Gastroesophageal sphincter (tissue), 4 donors: ENCODE results near the gene ACAT2. TPM values are rescaled to one million over a fixed set of nuclear protein-coding genes. Genes with fewer than 3 reads are reported as not detected.
"Not testable (repeated sequence)": the region's sequence is repeated elsewhere in the genome, so short reads cannot be mapped to it uniquely, and the experiment has no call there.

Experiments
- ATAC-seq: fragments of 150-250 bp; one replicate; pipeline ENCODE4 v1.9.1; 2016; ENCODE audit warnings: mild to moderate bottlenecking, moderate library complexity
- H3K27ac ChIP-seq, 4 donors: fragments of 200-600 bp; sonication (generic) in 3 of 4; 1 replicate in 3 of 4; 2 replicates in 1 of 4; pipeline ENCODE4 v1.5.1; 2016 to 2019
- H3K27me3 ChIP-seq: fragments of 200-600 bp; sonication (generic); one replicate; pipeline ENCODE4 v1.5.1; 2019
- H3K36me3 ChIP-seq, 2 donors: fragments of 200-600 bp; sonication (generic); one replicate each; pipeline ENCODE4 v1.5.1; 2019; ENCODE audit warnings: control low read depth in 1 of 2
- H3K4me1 ChIP-seq, 3 donors: fragments of 200-600 bp; sonication (generic); 1 replicate in 2 of 3; 2 replicates in 1 of 3; pipeline ENCODE4 v1.5.1; 2016 to 2019; ENCODE audit warnings: control low read depth in 2 of 3
- H3K4me3 ChIP-seq, 2 donors: fragments of 200-600 bp; sonication (generic); one replicate each; pipeline ENCODE4 v1.5.1; 2019; ENCODE audit warnings: mild to moderate bottlenecking in 1 of 2, moderate library complexity in 1 of 2
- H3K9me3 ChIP-seq, 3 donors: fragments of 200-600 bp; sonication (generic); one replicate each; pipeline ENCODE4 v1.5.1; 2017 to 2019; ENCODE audit warnings: control low read depth in 2 of 3
- EP300 ChIP-seq: sonication (generic); formaldehyde crosslinking; IDR thresholded peaks from one replicate; pipeline ENCODE4 v1.6.1; 2017; ENCODE audit warnings: antibody characterized with exemption, mild to moderate bottlenecking
- POLR2A ChIP-seq, 2 donors: fragments of 450-650 bp; IDR thresholded peaks; one replicate each; pipeline ENCODE4 v1.6.1; 2017; ENCODE audit warnings: antibody characterized with exemption in 2 of 2, mild to moderate bottlenecking in 2 of 2, moderate library complexity in 1 of 2
- POLR2AphosphoS5 ChIP-seq: sonication (generic); formaldehyde crosslinking; IDR thresholded peaks from one replicate; pipeline ENCODE4 v1.6.1; 2017; ENCODE audit warnings: antibody characterized with exemption
- WGBS, 2 donors: methylation state at CpG; one replicate each; pipeline ENCODE4 v1.1.5; 2018; ENCODE audit warnings: low coverage in 1 of 2; 5-methylcytosine and 5-hydroxymethylcytosine counted together
- total RNA-seq, 4 donors: library from RNA; depleted of rRNA; stranded (reverse); fragments of >200 nt; gene quantifications; one replicate each; pipeline ENCODE4 v1.1.0, GENCODE V29; 2016
- TF ChIP-seq, protein P1 (sequence below), 4 experiments: fragments of 200-600 bp in 2 of 4; fragments of 450-650 bp in 2 of 4; sonication (generic) in 1 of 4; IDR thresholded peaks; one replicate each; pipeline ENCODE4 v1.5.1; 2017 to 2019; ENCODE audit warnings: antibody characterized with exemption in 4 of 4, mild to moderate bottlenecking in 2 of 4, moderate library complexity in 2 of 4

Gene ACAT2
- total RNA-seq, 4 donors from 2014 or later: 3.1 to 11.7 (median 9.1) TPM

DNA sequence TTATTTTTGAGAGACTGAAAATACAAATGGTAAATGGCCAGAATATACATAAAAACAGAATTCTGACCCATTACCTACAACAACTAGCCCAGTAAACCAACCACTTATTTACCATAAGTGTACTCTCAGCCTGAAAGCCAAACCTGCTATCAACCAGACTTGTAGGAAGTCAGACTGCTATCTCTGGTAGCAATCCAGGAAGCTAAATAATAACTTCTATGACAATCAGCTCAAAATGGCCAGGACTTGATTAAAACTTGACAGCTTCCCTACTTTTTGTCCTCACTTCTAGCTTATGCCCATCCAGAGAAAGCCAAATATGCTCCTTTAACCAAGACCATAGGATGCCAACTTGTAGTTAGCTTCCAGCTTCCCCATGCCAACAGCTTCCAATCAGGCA lies 39.2 kb upstream of the ACAT2 start:
- H3K27ac ChIP-seq: no peak overlapping the region
- no peaks in the 10 kb centered on the region for H3K27me3 ChIP-seq
- no peak for ATAC-seq
- TF ChIP-seq POLR2A (IDR thresholded peaks at IDR 0.05): no peak
- TF ChIP-seq, protein P1, sequence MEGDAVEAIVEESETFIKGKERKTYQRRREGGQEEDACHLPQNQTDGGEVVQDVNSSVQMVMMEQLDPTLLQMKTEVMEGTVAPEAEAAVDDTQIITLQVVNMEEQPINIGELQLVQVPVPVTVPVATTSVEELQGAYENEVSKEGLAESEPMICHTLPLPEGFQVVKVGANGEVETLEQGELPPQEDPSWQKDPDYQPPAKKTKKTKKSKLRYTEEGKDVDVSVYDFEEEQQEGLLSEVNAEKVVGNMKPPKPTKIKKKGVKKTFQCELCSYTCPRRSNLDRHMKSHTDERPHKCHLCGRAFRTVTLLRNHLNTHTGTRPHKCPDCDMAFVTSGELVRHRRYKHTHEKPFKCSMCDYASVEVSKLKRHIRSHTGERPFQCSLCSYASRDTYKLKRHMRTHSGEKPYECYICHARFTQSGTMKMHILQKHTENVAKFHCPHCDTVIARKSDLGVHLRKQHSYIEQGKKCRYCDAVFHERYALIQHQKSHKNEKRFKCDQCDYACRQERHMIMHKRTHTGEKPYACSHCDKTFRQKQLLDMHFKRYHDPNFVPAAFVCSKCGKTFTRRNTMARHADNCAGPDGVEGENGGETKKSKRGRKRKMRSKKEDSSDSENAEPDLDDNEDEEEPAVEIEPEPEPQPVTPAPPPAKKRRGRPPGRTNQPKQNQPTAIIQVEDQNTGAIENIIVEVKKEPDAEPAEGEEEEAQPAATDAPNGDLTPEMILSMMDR (IDR thresholded peaks at IDR 0.05): no peak
- H3K4me3 ChIP-seq: no peak overlapping the region
- H3K4me1 ChIP-seq: peaks cover 0 to 26% (median 0%) of the 10 kb centered on the region in 3 donors
- H3K36me3 ChIP-seq: no peaks in the 10 kb centered on the region
- no peaks in the 10 kb centered on the region for H3K9me3 ChIP-seq

DNA sequence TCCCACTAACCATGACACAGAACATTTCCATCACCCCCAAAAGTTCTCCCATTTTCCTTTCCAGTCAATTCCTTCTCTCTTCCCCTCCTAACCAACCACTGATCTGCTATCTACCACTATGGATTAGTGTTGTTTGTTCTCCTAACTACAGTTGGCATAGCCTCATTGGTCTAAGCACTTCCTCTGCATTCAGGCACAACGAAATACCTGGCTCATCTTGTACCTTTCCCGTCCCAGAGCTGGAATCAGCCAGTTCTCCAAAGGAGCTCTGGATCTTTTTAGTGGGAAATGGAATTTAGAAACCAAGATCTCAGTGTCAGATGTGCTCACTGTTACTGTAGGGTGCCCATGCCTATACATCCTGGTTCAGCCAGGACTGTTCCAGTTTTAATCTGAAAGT lies 38.6 kb upstream of the ACAT2 start:
- ATAC-seq: no peak
- no peak overlapping the region for H3K4me3 ChIP-seq
- peaks cover 0 to 20% (median 0%) of the 10 kb centered on the region in 3 donors for H3K4me1 ChIP-seq
- H3K9me3 ChIP-seq: no peaks in the 10 kb centered on the region
- H3K27me3 ChIP-seq: no peaks in the 10 kb centered on the region
- 92% methylated on average over 2 of the region's 2 CpGs; no CpG with 5 or more reads in 1 of the 2 donors for WGBS, 2 donors
- H3K27ac ChIP-seq: no peak overlapping the region
- no peaks in the 10 kb centered on the region for H3K36me3 ChIP-seq
- TF ChIP-seq EP300 (no peak), POLR2A (IDR thresholded peaks at IDR 0.05) (no peak), POLR2AphosphoS5 (no peak)
- TF ChIP-seq, protein P1 (IDR thresholded peaks at IDR 0.05): no peak

DNA sequence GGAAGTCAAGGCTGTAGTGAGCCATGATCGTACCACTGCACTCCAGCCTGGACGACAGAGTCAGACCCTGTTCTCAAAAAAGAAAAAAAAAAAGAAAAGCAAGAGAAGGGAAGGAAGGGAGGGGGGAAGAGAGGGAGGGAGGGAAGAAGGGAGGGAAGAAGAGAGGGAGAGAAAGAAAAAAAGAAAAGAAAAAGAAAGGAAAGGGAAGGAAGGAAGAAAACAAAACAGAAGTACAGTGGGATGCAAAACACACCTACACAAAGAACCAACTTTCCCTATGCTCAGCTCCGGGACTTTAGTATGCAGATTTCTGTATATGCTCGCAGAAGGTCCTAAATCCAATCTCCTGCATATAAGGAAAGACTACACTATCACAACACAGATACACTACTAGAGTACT lies 37.1 kb upstream of the ACAT2 start:
- no peak for ATAC-seq
- Histone ChIP-seq H3K27ac (no peak overlapping the region), H3K36me3 (no peaks in the 10 kb centered on the region), H3K4me1 (peaks cover 4 to 32% (median 5%) of the 10 kb centered on the region in 3 donors), H3K27me3 (no peaks in the 10 kb centered on the region), H3K4me3 (no peak overlapping the region), H3K9me3 (no peaks in the 10 kb centered on the region)
- 82 to 100% methylated on average over 2 to 4 of the region's 4 CpGs for WGBS, 2 donors
- no peak for TF ChIP-seq EP300
- TF ChIP-seq POLR2AphosphoS5: no peak
- TF ChIP-seq POLR2A (IDR thresholded peaks at IDR 0.05): no peak
- TF ChIP-seq, protein P1 (IDR thresholded peaks at IDR 0.05): no peak

DNA sequence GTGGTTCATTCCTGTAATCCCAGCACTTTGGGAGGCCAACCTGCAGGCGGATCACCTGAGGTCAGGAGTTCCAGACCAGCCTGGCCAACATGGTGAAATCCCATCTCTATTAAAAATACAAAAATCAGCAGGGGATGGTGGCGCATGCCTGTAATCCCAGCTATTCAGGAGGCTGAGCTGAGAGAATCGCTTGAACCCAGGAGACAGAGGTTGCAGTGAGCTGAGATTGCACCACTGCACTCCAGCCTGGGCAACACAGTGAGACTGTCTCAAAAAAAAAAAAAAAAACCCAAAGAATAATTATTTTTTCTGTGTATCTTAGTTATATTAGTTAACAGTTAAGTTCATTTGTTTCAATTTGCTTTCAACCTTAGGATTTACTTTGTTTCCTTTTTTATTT lies 36.6 kb upstream of the ACAT2 start:
- H3K36me3 ChIP-seq, ATAC-seq, H3K4me3 ChIP-seq, H3K27me3 ChIP-seq, H3K9me3 ChIP-seq, H3K27ac ChIP-seq: not testable (repeated sequence)
- 93 to 100% methylated on average over 1 to 2 of the region's 3 CpGs for WGBS, 2 donors
- H3K4me1 ChIP-seq: peaks cover 5 to 36% (median 6%) of the 10 kb centered on the region in 3 donors

DNA sequence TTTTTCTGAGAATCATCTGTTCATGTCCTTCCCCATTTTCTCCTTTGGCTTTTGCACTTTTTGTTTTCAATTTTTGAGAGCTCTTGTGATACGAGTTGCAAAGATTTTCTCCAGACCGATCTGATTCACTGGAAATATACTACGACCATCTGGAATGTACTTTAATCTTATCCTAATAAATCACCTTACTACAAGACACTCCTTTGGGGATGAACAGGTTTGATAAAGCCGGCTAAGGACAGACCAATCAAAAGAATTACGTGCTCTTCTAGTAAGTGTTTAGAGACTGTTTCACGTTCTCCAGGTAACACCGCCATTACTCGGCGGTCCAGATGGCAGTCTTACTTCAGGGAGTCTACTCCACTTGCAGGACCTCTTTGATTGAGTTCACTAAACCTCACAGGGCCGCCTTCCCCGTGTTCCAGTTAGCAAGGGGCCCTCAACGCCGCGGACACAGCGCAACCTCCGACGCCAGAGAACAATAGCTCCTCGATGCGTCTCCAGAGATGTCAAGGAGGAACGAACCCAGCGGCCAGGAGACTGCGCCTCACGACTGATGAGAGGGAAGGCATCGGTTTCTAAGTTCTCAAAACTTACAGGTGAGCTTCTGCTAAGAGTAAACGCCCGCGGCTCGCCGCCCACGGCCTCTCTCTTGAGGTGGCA lies 35.5 kb upstream of the ACAT2 start:
- TF ChIP-seq EP300 (no peak), POLR2A (IDR thresholded peaks at IDR 0.05) (no peak), POLR2AphosphoS5 (no peak)
- TF ChIP-seq, protein P1 (IDR thresholded peaks at IDR 0.05): no peak
- Histone ChIP-seq H3K27ac (peak overlapping the region; percentile 82 to 99 (median 98)), H3K4me1 (peaks cover 5 to 48% (median 6%) of the 10 kb centered on the region in 3 donors), H3K36me3 (no peaks in the 10 kb centered on the region), H3K4me3 (peak overlapping the region; percentile 93 to 98), H3K9me3 (no peaks in the 10 kb centered on the region), H3K27me3 (no peaks in the 10 kb centered on the region)
- 4 to 8% methylated on average over 2 to 6 of the region's 30 CpGs for WGBS, 2 donors
- ATAC-seq: peak; percentile 33
